ENCODE measurements around the gene NKPD1. TPM values are rescaled to one million over a fixed set of nuclear protein-coding genes. Genes with fewer than 3 reads are reported as not detected.

NKPD1 gene
- total RNA-seq, 2 experiments from 2014 or later: 0.73 to 0.91 TPM

- H3K4me3 Mint-ChIP-seq: peak overlapping the region; percentile 45
- Histone ChIP-seq H3K4me3 (ENCODE audit: low read length) (no peak overlapping the region), H3K27ac (ENCODE audit: low read depth in 1 of 2, low read length in 2 of 2) (no peak overlapping the region), H3K27me3 (ENCODE audit: control insufficient read depth in 1 of 2, insufficient read depth in 2 of 2, low read length in 2 of 2) (peaks cover 0 to 4% of the 10 kb centered on the region in 2 experiments), H3K9me3 (ENCODE audit: control insufficient read depth in 1 of 2, insufficient read depth in 1 of 2, low read length in 2 of 2) (peaks cover 0 to 22% of the 10 kb centered on the region in 2 experiments), H3K4me1 (ENCODE audit: insufficient read depth, low read length) (peaks cover 34% of the 10 kb centered on the region), H3K36me3 (ENCODE audit: insufficient read depth, low read length) (peaks cover 13% of the 10 kb centered on the region)
- H3K4me1 Mint-ChIP-seq (ENCODE audit: low read depth): peaks cover 18% of the 10 kb centered on the region
- no peak for ATAC-seq (ENCODE audit: poor library complexity)
- peak overlapping the region; percentile 45 for H3K27ac Mint-ChIP-seq
- ChIA-PET CTCF (interaction anchor here (1.9 kb wide), 1 partner anchor 13 kb away, joined by 5 read pairs; no protein-coding TSS in a partner anchor), POLR2A (interaction anchor here (0.9 kb wide), 1 partner anchor 57 kb away, joined by 3 read pairs; no protein-coding TSS in a partner anchor)
- no peaks in the 10 kb centered on the region for H3K9me3 Mint-ChIP-seq
- no peak for DNase-seq
- H3K36me3 Mint-ChIP-seq (ENCODE audit: low read depth): no peaks in the 10 kb centered on the region
- intact Hi-C loops (cut with DNase I, micrococcal nuclease): no loop called here
- TF ChIP-seq CTCF (IDR thresholded peaks at IDR 0.05): no peak
- peaks cover 12% of the 10 kb centered on the region for H3K27me3 Mint-ChIP-seq
Measured at GRCh38 chr19:45149129-45149528, 11.7 kb downstream of the NKPD1 start.

- H3K27ac Mint-ChIP-seq: no peak overlapping the region
- POLR2A ChIA-PET: no interaction called here
- CTCF ChIA-PET: interaction anchor here (1.9 kb wide), 1 partner anchor 12 kb away, joined by 5 read pairs; no protein-coding TSS in a partner anchor
- intact Hi-C loops (cut with DNase I, micrococcal nuclease): no loop called here
- Histone ChIP-seq H3K36me3 (ENCODE audit: insufficient read depth, low read length) (peaks cover 15% of the 10 kb centered on the region), H3K4me3 (ENCODE audit: low read length) (no peak overlapping the region), H3K27me3 (ENCODE audit: control insufficient read depth in 1 of 2, insufficient read depth in 2 of 2, low read length in 2 of 2) (no peaks in the 10 kb centered on the region), H3K4me1 (ENCODE audit: insufficient read depth, low read length) (peaks cover 24% of the 10 kb centered on the region), H3K27ac (ENCODE audit: low read depth in 1 of 2, low read length in 2 of 2) (no peak overlapping the region), H3K9me3 (ENCODE audit: control insufficient read depth in 1 of 2, insufficient read depth in 1 of 2, low read length in 2 of 2) (peaks cover 0 to 13% of the 10 kb centered on the region in 2 experiments)
- peaks cover 13% of the 10 kb centered on the region for H3K4me1 Mint-ChIP-seq (ENCODE audit: low read depth)
- no peak for ATAC-seq (ENCODE audit: poor library complexity)
- H3K9me3 Mint-ChIP-seq: no peaks in the 10 kb centered on the region
- no peak overlapping the region for H3K4me3 Mint-ChIP-seq
- peaks cover 8% of the 10 kb centered on the region for H3K27me3 Mint-ChIP-seq
- no peak for TF ChIP-seq CTCF (IDR thresholded peaks at IDR 0.05)
- no peak for DNase-seq
- H3K36me3 Mint-ChIP-seq (ENCODE audit: low read depth): peaks cover under 1% of the 10 kb centered on the region
Measured at GRCh38 chr19:45147835-45148676, 12.7 kb downstream of the NKPD1 start.

GRCh38 chr19:45146741-45147205, 14.0 kb downstream of the NKPD1 start:
- intact Hi-C loops (cut with DNase I, micrococcal nuclease): no loop called here
- Mint-ChIP-seq H3K36me3 (ENCODE audit: low read depth) (peaks cover 9% of the 10 kb centered on the region), H3K27me3 (peaks cover 3% of the 10 kb centered on the region), H3K4me3 (no peak overlapping the region), H3K4me1 (ENCODE audit: low read depth) (peaks cover 7% of the 10 kb centered on the region), H3K9me3 (no peaks in the 10 kb centered on the region), H3K27ac (no peak overlapping the region)
- ChIA-PET POLR2A (no interaction called here), CTCF (no interaction called here)
- H3K36me3 ChIP-seq (ENCODE audit: insufficient read depth, low read length): peaks cover 26% of the 10 kb centered on the region
- no peak overlapping the region for H3K27ac ChIP-seq (ENCODE audit: low read depth in 1 of 2, low read length in 2 of 2)
- ATAC-seq (ENCODE audit: poor library complexity) (no peak), DNase-seq (no peak)
- H3K9me3 ChIP-seq (ENCODE audit: control insufficient read depth in 1 of 2, insufficient read depth in 1 of 2, low read length in 2 of 2): peaks cover 0 to 4% of the 10 kb centered on the region in 2 experiments
- H3K4me1 ChIP-seq (ENCODE audit: insufficient read depth, low read length): peaks cover 11% of the 10 kb centered on the region
- TF ChIP-seq CTCF (IDR thresholded peaks at IDR 0.05): no peak
- no peak overlapping the region for H3K4me3 ChIP-seq (ENCODE audit: low read length)
- no peaks in the 10 kb centered on the region for H3K27me3 ChIP-seq (ENCODE audit: control insufficient read depth in 1 of 2, insufficient read depth in 2 of 2, low read length in 2 of 2)
